GM19193 (cell line): ENCODE measurements around the gene MYH1.

Source experiments
- POLR2A ChIP-seq: IDR thresholded peaks from 4 replicates; pipeline ENCODE4 v1.6.1; 2011; ENCODE audit not compliant: insufficient read depth, insufficient read length; ENCODE audit errors: extremely low read depth

Gene MYH1

DNA sequence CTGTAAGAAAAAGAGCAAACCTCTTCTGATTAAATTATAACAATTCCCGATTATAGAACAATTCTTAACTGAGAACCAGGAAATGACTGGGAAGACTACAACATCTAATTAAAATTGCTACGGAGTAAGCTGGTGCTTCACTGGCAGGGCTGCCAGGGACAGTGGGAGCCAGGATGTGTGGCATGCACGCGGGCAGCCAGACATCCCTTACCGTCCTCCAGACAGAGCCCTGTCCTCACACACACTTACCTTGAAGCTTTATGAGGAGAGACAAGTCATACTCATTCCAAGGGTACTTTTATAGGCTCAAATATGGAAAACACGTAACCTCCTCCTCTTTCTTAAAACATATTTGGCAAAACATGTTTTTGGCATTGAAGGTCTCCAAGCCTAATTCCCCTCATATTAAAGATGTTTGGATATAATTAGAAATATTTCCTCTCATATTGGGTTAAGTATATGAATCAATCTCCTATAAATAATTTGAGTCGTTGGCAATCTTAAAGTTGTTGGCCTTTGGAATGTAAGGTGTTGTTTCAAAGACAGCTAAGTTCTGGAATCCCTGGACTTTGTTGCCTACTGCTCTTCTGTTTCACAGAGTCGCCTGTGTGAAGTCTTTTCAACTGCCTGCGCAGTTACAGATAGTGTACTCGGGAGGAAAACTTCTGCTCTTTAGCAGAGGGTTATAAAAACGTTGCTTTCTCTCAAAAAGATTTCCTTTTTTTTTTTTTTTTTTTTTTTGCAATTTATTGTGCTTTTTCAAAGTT is at the start of gene MYH1:
MYH1 (minus strand) TSS at position 272 of the 767 bp plus-strand sequence. CDS start 1,900 bp downstream, outside the sequence.
- TF ChIP-seq POLR2A, result no peak

DNA sequence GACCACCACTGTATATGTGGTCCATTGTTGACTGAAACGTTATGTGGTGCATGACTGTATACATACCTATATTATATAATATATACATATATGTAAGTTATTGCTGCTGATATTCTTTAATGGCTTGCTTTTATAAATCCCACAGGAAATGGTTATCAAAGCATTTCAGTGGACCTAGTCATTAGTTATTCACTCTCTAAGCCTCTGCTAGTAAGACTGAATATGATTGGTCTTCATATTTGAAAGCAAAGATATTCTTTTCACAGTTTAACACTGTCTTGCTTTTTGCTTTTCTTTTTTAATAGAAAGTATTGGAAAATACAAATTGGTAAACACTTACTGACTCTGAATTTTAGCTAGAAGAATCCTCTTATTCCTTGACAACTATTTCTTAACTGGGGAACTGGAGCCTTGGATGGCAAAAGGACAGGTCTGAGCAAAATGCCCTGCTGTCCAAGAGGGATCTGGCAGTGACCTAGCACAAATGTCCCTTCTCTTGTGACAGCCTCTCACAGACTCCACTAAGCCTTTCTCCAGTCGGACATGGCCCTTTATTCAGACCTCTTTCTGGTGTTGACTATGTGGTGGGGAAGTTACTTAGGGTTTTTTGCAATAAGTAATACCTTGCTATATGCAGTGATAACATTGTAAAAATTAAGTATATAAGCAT is 45.8 kb upstream of the MYH1 start:
- TF ChIP-seq POLR2A, result no peak

DNA sequence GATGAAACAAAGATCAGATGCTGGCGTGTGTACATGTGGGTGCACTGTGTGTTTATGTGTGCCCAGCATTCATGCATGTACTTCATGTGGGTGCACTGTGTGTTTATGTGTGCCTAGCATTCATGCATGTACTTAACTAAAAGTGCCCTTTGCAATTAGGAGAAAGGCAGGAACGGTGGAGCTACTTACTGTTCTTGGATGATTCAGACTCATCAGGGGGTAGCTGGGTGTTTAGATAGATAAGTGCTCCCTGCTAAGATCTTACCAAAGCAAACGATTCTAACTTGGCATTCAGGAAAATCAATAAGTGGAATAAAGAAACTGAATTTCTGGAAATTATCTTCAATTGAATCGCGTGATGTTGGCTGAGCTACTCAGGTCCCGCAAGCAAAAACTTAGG is 39.7 kb upstream of the MYH1 start:
- no peak for TF ChIP-seq POLR2A

DNA sequence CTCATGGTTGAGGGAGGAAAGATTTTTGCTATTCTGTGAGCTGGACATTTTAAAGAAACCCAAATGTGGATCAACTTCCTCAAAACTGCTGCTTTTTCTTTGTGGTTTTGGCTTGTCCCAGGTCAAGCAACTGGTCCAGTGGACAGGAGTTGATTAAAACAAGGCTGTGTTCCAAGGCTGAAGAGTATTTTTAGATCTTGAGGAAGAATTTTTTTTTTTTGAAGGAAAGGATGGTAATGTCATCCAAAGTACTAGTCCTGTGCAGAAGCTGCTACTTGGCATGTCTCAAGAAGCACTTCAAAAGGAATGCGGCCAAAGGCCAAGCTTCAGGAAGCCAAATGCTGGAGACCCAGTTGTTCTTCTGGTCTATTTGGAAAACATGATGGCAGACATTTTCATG is 39.1 kb upstream of the MYH1 start:
- TF ChIP-seq POLR2A, result no peak

DNA sequence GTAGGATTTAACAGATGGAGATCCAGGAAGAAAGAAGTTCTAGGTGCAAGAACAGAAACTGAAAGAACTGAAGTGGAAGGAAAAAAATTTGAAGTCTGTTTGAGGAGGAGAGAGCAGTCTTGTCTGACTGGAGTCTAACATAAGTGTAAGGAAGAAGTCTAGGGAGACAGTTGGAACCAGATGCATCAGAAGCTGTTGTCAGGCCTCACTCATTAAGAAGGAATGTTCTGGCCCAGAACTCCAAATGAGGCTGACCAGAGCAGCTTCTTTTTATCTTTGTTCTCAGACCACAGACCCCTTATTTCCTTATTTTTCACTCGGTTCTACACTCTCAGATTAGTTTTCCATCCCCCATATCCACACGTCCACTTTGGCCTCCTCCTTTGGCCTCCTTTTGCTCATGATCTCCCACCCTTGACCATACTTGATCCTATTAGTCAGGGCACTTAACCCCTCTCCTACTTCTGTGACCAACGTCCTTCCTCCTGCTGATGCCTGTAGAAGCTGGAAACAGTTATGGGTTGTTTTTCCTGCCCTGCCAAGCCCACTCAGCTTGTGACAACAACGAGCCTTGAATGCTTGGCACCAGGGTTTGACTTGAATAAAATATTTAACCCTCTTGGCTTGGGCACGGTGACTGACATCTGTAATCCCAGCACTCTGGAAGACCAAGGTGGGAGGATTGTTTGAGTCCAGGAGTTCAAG is 38.1 kb upstream of the MYH1 start:
- no peak for TF ChIP-seq POLR2A

DNA sequence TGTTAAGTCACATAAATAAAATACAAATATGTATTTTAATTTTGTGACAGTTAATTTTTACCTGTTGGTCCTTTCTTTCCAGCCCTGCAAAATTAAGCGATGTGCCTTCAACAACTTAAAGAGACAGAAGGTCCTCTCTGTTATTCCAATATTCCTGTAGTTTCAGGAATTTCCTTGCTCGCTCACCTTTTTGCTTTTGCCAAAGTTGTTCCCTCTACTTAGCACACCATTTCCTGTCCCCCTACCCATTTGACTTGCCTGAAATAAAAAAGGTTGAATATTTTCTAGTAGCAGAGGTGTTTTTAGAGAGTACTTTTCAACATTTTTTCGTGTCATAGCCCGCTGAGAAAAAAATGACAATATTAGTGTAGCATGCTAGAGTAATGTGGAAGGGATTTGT is 31.7 kb upstream of the MYH1 start:
- no peak for TF ChIP-seq POLR2A

DNA sequence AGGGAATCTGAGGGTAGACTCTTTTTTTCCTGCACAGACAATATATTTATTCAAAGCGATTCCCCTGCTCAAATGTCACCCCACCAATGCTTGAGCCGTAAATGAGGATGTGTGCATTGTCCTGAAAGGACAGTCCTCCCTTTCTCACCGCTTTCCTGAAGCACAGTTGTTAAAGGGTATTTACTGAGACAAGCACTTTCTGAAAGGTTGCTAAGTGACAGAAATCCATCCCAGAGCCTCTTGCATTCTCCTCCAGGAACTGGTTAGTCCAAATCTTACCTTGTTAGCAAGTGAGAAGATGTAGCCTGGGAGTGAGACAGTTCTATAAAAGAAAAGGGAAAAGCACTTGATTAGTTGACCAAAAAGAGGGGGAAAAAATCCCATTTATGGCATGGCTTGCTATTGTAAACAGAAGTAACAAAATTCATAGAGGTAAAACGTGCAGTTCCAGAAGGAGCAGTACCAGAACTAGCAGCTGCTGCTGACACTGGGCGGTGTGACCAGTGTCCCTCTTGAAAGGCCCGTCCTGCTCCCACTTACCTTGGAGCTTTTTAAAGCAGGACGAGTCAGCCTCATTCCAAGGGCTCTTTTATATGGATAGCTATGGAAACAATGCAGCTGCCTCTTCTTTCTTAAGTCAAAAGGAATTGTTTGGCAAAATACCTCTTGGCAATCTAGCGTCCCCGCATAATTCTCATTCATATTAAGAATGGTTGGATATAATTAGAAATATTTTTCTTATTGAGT is 30.9 kb upstream of the MYH1 start, which contains the start of gene MYH2:
MYH2 (minus strand) TSS at position 563 of the 747 bp plus-strand sequence. CDS start 1,738 bp downstream, outside the sequence.
- TF ChIP-seq POLR2A, result no peak

DNA sequence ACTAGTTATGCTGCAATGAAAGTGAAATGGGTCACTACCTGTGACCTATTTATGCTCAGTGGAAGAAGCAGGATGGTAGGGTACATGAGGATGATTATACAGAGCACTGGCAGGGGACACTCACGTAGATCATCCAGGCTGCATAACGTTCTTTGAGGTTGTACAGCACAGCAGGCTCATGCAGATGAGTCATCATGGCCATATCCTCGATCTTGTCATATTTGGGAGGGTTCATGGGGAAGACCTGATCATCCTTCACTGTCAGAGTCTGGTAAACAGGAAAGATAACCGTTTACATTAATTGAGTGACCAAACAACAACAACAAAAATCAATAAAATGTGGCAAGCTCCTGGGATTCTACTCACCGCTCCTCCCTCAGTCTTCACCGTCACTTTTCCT is 29.0 kb upstream of the MYH1 start:
- TF ChIP-seq POLR2A, result no peak

DNA sequence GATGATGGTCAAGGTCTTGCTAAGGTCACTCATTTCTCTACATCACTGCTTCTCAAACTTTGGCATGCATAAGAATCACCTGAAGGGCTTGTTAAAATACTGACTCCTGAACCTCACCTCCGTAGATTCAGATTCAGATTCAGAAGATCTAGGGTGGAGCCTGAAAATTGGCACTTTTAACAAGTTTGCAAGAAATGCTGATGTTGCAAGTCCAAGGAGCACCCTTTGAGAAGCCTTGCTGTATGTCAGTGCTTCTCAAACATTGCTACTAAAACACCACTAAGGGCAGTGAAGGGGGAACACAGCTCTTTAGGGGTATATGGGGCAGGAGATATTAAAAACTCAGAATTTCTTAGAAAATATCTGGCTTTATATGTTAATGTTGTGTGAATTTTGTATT is 13.7 kb upstream of the MYH1 start:
- no peak for TF ChIP-seq POLR2A

DNA sequence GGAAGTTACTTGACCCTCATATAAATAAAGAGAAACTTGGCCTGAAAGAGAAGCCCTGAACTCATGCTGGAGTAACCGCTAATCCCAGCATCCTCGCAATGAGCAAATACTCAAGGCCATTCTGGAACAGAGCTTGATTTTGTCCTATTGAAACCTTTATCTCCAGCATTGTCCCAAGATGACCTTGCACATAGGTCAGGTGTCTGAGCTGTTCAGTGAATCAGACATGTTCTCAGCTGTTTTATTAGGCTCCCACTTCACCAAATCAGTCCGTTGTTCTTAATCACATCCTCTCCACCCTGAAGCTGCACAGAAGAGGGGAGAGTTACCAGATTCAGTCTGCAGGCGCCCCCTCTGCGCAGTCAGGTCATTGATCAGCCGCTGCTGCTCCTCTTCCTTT is 9.1 kb upstream of the MYH1 start:
- TF ChIP-seq POLR2A, result no peak

DNA sequence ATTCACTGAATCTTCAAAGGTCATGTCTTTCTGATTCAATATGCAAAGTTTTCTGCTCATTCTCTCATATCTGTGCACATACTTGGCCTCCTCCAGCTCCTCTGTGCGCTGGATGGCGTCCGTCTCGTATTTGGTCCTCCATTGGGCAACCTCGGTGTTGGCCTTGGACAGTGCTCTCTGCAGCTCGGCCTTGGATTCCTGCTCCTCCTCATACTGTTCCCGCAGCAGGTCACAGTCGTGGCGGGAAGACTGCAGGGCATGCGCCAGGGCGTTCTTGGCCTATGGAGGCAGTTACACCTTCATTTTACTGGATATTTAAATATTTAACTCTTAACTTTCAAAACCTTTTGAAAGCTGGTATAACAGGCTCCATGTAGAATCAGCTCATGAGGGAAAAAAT is 8.2 kb upstream of the MYH1 start:
- TF ChIP-seq POLR2A, result no peak

DNA sequence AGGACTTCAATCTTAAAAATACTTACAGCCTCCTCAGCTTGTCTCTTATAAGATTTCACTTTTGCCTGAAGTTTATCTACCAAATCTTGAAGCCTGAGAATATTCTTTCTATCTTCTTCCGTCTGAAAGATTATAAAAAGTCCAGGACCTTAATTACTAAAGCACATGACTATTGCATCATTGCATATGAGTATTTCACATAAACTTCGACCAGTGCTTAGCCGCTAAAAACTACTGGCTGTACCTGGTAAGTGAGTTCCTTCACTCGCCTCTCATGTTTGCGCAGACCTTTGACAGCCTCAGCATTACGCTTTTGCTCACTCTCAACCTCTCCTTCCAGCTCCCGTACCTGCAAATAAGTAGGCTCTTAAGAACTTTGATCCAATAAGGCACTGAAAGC is 4.7 kb upstream of the MYH1 start:
- no peak for TF ChIP-seq POLR2A

DNA sequence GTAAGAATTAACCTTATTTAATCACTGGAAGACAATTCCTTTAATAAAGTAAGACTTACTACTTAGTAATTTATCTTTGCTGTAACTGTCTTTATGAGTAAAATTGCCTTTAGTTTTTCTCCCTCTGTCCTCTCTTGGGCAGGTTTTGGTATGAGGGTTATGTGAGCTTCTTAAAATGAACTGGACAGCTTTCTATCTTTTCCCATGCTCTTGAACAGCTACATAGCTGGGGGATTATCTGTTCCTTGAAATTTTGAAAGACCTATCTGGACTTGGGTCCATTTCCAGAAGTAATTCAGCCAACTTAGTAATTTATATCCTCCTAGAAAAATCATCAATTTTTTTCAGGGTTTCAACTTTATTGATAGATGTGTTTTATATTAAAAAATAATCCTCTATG is 3.6 kb upstream of the MYH1 start:
- TF ChIP-seq POLR2A, result no peak

DNA sequence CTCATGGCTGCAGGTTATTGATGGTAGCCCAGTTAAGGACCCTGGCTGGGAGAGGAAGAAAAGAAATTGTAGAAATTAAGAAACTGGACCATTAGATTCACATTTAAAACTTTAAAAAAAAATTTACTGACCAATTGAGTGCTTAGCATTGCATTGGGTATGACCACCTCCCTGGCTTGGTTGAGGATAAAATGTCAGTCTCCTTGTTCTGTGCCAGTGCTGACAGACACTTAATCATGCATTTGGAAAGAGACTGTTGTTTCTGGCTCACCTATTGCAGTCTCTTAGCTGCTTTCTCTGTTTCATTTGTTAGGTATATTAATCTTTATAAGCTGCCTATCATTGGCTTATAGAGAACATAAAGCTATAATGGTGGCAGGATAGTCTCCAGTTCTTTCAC is 1.7 kb downstream of the MYH1 start:
- no peak for TF ChIP-seq POLR2A

DNA sequence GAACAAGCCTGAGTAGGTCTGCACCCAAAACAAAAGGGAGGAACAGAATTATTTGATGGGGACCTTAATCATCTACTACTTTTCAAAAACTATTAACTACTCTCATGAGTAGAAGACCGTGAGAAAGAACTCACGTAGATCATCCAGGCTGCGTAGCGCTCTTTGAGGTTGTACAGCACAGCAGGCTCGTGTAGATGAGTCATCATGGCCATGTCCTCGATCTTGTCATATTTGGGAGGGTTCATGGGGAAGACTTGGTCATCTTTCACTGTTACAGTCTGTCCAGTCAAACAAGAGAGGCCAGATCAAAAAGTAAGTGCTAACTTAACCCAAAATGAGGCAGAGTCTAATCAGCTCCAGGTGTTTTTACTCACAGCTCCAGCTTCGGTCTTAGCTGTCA is 2.3 kb downstream of the MYH1 start:
- TF ChIP-seq POLR2A, result no peak
